A673 (cell line): ENCODE measurements around the gene SUMO3. TPM values are rescaled to one million over a fixed set of nuclear protein-coding genes. Genes with fewer than 3 reads are reported as not detected.

Experiments used
- BruUV-seq: library from RNA; stranded (reverse); fragments of 400-500 nt; replicated peaks from 2 replicates; lab custom pipeline; 2021; lab: Mats Ljungman, UMichigan
- CTCF ChIA-PET: fragments of 300-600 bp; sonication (Branson Sonifier 250); formaldehyde crosslinking; loops from one replicate; lab custom pipeline; 2022; ENCODE audit warnings: antibody characterized with exemption; lab: Charles Lee
- POLR2A ChIA-PET: fragments of 300-600 bp; sonication (Branson Sonifier 250); formaldehyde crosslinking; loops from one replicate; lab custom pipeline; 2022; ENCODE audit warnings: antibody characterized with exemption; ENCODE audit not compliant: low non-redundant PET; lab: Charles Lee
- DNase-seq: peaks from one replicate; pipeline ENCODE4 v3.0.0-alpha.2; 2015; ENCODE audit warnings: low spot score
- H3K27ac ChIP-seq: fragments of 200-600 bp; sonication (generic); 2 replicates; pipeline ENCODE4 v1.5.1; 2016; ENCODE audit warnings: mixed run types, low read depth, mild to moderate bottlenecking, mixed read lengths, antibody characterized with exemption, low read length; ENCODE audit not compliant: poor library complexity, severe bottlenecking
- H3K27me3 ChIP-seq: fragments of 200-600 bp; sonication (generic); replicated peaks from 2 replicates; pipeline ENCODE4 v1.6.1; 2017; ENCODE audit warnings: mixed run types, low read depth, mild to moderate bottlenecking, mixed read lengths, antibody characterized with exemption, low read length; ENCODE audit not compliant: insufficient read depth, poor library complexity
- H3K36me3 ChIP-seq: fragments of 200-600 bp; sonication (generic); 2 replicates; pipeline ENCODE4 v1.6.1; 2016; ENCODE audit warnings: mixed run types, mild to moderate bottlenecking, mixed read lengths, antibody characterized with exemption, low read length; ENCODE audit not compliant: insufficient read depth, poor library complexity, severe bottlenecking
- H3K4me1 ChIP-seq: fragments of 200-600 bp; sonication (generic); 2 replicates; pipeline ENCODE4 v1.6.1; 2017; ENCODE audit warnings: mixed run types, mild to moderate bottlenecking, mixed read lengths, antibody characterized with exemption, low read length; ENCODE audit not compliant: insufficient read depth, poor library complexity, severe bottlenecking
- H3K4me3 ChIP-seq: fragments of 200-600 bp; sonication (generic); 2 replicates; pipeline ENCODE4 v1.5.1; 2016; ENCODE audit warnings: low read depth, mixed run types, mild to moderate bottlenecking, mixed read lengths, low read length; ENCODE audit not compliant: poor library complexity, severe bottlenecking
- H3K9me3 ChIP-seq: fragments of 200-600 bp; sonication (generic); 2 replicates; pipeline ENCODE4 v1.6.1; 2016; ENCODE audit warnings: mixed run types, low read depth, mild to moderate bottlenecking, mixed read lengths, antibody characterized with exemption, low read length; ENCODE audit not compliant: poor library complexity, severe bottlenecking
- CTCF ChIP-seq: fragments of 300-800, 200-600 bp; sonication (generic); conservative IDR thresholded peaks from 2 replicates; pipeline ENCODE4 v1.5.1; 2017; ENCODE audit warnings: low read depth, mild to moderate bottlenecking, antibody characterized with exemption, low read length, moderate library complexity, mixed read lengths
- EZH2 ChIP-seq: fragments of 200-600 bp; sonication (generic); IDR thresholded peaks from 2 replicates; pipeline ENCODE4 v1.6.1; 2017; ENCODE audit warnings: borderline replicate concordance, low read depth, mild to moderate bottlenecking, mixed read lengths, antibody characterized with exemption, low read length; ENCODE audit not compliant: poor library complexity, severe bottlenecking
- intact Hi-C: fragments of 100-400 bp; cut with micrococcal nuclease; formaldehyde crosslinking; loops from one replicate; pipeline ENCODE4 v1.10.0; 2022; ENCODE audit not compliant: unreplicated experiment
- total RNA-seq: library from RNA; stranded (reverse); gene quantifications from 2 replicates; pipeline ENCODE4 v1.2.3, GENCODE V29; 2021

Gene SUMO3
- total RNA-seq, 1 experiment from 2014 or later, result 132 TPM

GRCh38 chr21:44801468-44802395, 16.1 kb downstream of the SUMO3 start, which contains the start of gene UBE2G2:
TSS of gene UBE2G2 (minus strand) at chr21:44801820. CDS start at chr21:44801748, 72 bp downstream.
- no peak for TF ChIP-seq CTCF
- no peak for TF ChIP-seq EZH2
- ChIA-PET POLR2A (no interaction called here), CTCF (no interaction called here)
- TSS peak; percentile 57 for BruUV-seq
- Histone ChIP-seq H3K4me3 (peak within 1 kb of the TSS; percentile 67), H3K36me3 (peaks cover 52% of the 10 kb centered on the region), H3K27ac (peak within 1 kb of the TSS; percentile 93), H3K27me3 (no peaks in the 10 kb centered on the region), H3K9me3 (no peaks in the 10 kb centered on the region), H3K4me1 (peaks cover 23% of the 10 kb centered on the region)
- intact Hi-C loops, result loop anchor here (2.0 to 5.0 kb wide), 3 partner anchors 71 to 326 kb away; partner anchors contain the start of gene PTTG1IP
- peak; percentile 93 for DNase-seq

- Histone ChIP-seq H3K9me3 (no peaks in the 10 kb centered on the region), H3K4me3 (peak overlapping the region; percentile 67), H3K36me3 (peaks cover 49% of the 10 kb centered on the region), H3K4me1 (peaks cover 23% of the 10 kb centered on the region), H3K27me3 (no peaks in the 10 kb centered on the region), H3K27ac (peak overlapping the region; percentile 93)
- DNase-seq, result peak; percentile 52
- TF ChIP-seq CTCF (peak; percentile 45), EZH2 (no peak)
- BruUV-seq, result TSS peak; percentile 33
- intact Hi-C loops, result loop anchor here (2.0 to 5.0 kb wide), 3 partner anchors 71 to 326 kb away; partner anchors contain the start of gene PTTG1IP
- ChIA-PET CTCF (no interaction called here), POLR2A (no interaction called here)
These were observed 16.8 kb downstream of the SUMO3 start for GRCh38 chr21:44800971-44801467.

GRCh38 chr21:44800103-44800502, 17.8 kb downstream of the SUMO3 start:
- H3K4me3 ChIP-seq, result peak overlapping the region; percentile 67
- H3K27ac ChIP-seq, result peak overlapping the region; percentile 58
- no peaks in the 10 kb centered on the region for H3K9me3 ChIP-seq
- no peaks in the 10 kb centered on the region for H3K27me3 ChIP-seq
- no peak for TF ChIP-seq EZH2
- peak; percentile 73 for TF ChIP-seq CTCF
- DNase-seq, result peak; percentile 71
- peaks cover 18% of the 10 kb centered on the region for H3K4me1 ChIP-seq
- POLR2A ChIA-PET, result interaction anchor here (0.6 kb wide), 1 partner anchor 149 kb away, joined by 3 read pairs; no protein-coding TSS in a partner anchor
- CTCF ChIA-PET, result interaction anchor here (0.9 to 1.5 kb wide), 4 partner anchors 8 to 306 kb away, joined by 3 to 4 read pairs (median 3); no protein-coding TSS in a partner anchor
- intact Hi-C loops, result loop anchor here (2.0 to 5.0 kb wide), 3 partner anchors 72 to 327 kb away; partner anchors contain the start of gene PTTG1IP
- no TSS peak for BruUV-seq
- H3K36me3 ChIP-seq, result peaks cover 44% of the 10 kb centered on the region
